Psoas muscle (tissue), 8 donors: ENCODE data around the gene COL8A1. TPM values are rescaled to one million over a fixed set of nuclear protein-coding genes. Genes with fewer than 3 reads are reported as not detected.

Experiments
- ATAC-seq, 4 donors: fragments of 200-7000 bp; cut with Tn5 transposase; one replicate each; pipeline ENCODE4 v1.9.1; 2020; ENCODE audit warnings: moderate library complexity in 3 of 4, mild to moderate bottlenecking in 2 of 4
- DNase-seq, 2 donors: peaks; one replicate each; pipeline ENCODE4 v3.0.0-alpha.2; 2020
- H3K27ac ChIP-seq: fragments of 200-600 bp; one replicate; pipeline ENCODE4 v1.8.0; 2022
- H3K27me3 ChIP-seq, 3 donors: fragments of 200-600 bp in 1 of 3; one replicate each; pipeline versions ENCODE4 v1.6.1 to v1.8.0; 2013 to 2022; ENCODE audit warnings: low read length in 2 of 3, mild to moderate bottlenecking in 2 of 3, moderate library complexity in 1 of 3; ENCODE audit not compliant: insufficient read depth in 3 of 3
- H3K36me3 ChIP-seq, 2 donors: fragments of 200-600 bp in 1 of 2; one replicate each; pipeline versions ENCODE4 v1.6.1 to v1.8.0; 2013 to 2022; ENCODE audit warnings: low read depth in 1 of 2, mild to moderate bottlenecking in 1 of 2, moderate library complexity in 1 of 2; ENCODE audit not compliant: insufficient read depth in 1 of 2
- H3K4me1 ChIP-seq: fragments of 200-600 bp; one replicate; pipeline ENCODE4 v1.8.0; 2022
- H3K4me3 ChIP-seq: fragments of 200-600 bp; one replicate; pipeline ENCODE4 v1.8.0; 2022; ENCODE audit warnings: mild to moderate bottlenecking
- H3K9me3 ChIP-seq: fragments of 200-600 bp; one replicate; pipeline ENCODE4 v1.8.0; 2022
- CTCF ChIP-seq: fragments of 200-600 bp; IDR thresholded peaks from one replicate; pipeline ENCODE4 v1.8.0; 2022; ENCODE audit warnings: antibody characterized with exemption
- whole genome bisulfite sequencing, 3 donors: extraction: QIAGEN DNeasy Blood & Tissue Kit; methylation state at CpG; one replicate each; pipeline versions ENCODE4 v1.1.6 to v1.1.7; 2013; 5-methylcytosine and 5-hydroxymethylcytosine counted together
- intact Hi-C, 2 donors: fragments of 100-400 bp; cut with DNase I; formaldehyde crosslinking; loops; one replicate each; pipeline versions ENCODE4 v1.11.0 to v1.14.2; 2022
- polyA plus RNA-seq, 3 donors: library from polyadenylated mRNA; stranded (reverse); fragments of 200-250 nt; gene quantifications; one replicate each; pipeline ENCODE4 v1.2.3, GENCODE V29; 2013
- total RNA-seq, 4 donors: library from RNA; stranded (reverse); fragmentation: NEBNext Ultra II Directional in 2 of 4; extraction: Animal tissue kit (Norgen Biotek cat#: 25700) in 2 of 4; gene quantifications; one replicate each; pipeline versions ENCODE4 v1.2.1 to v1.2.4, GENCODE V29; 2021 to 2023
- donor health status: healthy with polysubstance abuse.
- donor health status: DM: no; HTN: no; CAD: no; lungs with moderate emphysema.
- donor health status: Bipolar disorder and iron deficiency.
- donor health status: healthy.
- donor health status: DM: yes; HTN: yes; CAD: no.
- donor health status: DM: no; HTN: no; CAD: no.
- donor health status: DM: no; HTN: no; CAD: no.
- donor health status: DM: yes; HTN: yes; CAD: no.

Gene COL8A1
- total and polyA plus RNA-seq, 7 donors = 1.2 to 11.3 (median 2.3) TPM

GRCh38 chr3:99809565-99809964, 171.2 kb downstream of the COL8A1 start:
- TF ChIP-seq CTCF = no peak
- WGBS, 3 donors = 46 to 70% (median 51%) methylated on average over 2 of the region's 2 CpGs

GRCh38 chr3:99810403-99810802, 172.0 kb downstream of the COL8A1 start:
- no peak for TF ChIP-seq CTCF
- intact Hi-C loops = loop anchor here in 1 of 2 donors (10.0 kb wide), 1 partner anchor 894 kb away; the partner anchor contains the start of gene TFG
- DNase-seq = no peak
- H3K36me3 ChIP-seq = no peaks in the 10 kb centered on the region
- ATAC-seq = peak; percentile 38 to 79 (median 66)
- peaks cover 23% of the 10 kb centered on the region for H3K4me1 ChIP-seq
- 44 to 77% (median 49%) methylated on average over 1 of the region's 1 CpG for WGBS, 3 donors
- H3K4me3 ChIP-seq = no peak overlapping the region
- no peaks in the 10 kb centered on the region for H3K27me3 ChIP-seq
- H3K9me3 ChIP-seq = no peaks in the 10 kb centered on the region
- peak overlapping the region; percentile 43 for H3K27ac ChIP-seq

More at GRCh38 chr3:99809565-99809964, 171.2 kb downstream of the COL8A1 start:
- no peaks in the 10 kb centered on the region for H3K27me3 ChIP-seq
- no peak for DNase-seq
- H3K4me1 ChIP-seq = peaks cover 23% of the 10 kb centered on the region
- ATAC-seq = peak; percentile 33 to 75 (median 66)
- peak overlapping the region; percentile 43 for H3K27ac ChIP-seq
- no peaks in the 10 kb centered on the region for H3K9me3 ChIP-seq
- no peaks in the 10 kb centered on the region for H3K36me3 ChIP-seq
- intact Hi-C loops = no loop called here
- no peak overlapping the region for H3K4me3 ChIP-seq

GRCh38 chr3:99817047-99817436, 178.6 kb downstream of the COL8A1 start:
- TF ChIP-seq CTCF = no peak
- peak; percentile 25 to 61 for DNase-seq
- Histone ChIP-seq H3K27ac (peak overlapping the region; percentile 98), H3K9me3 (no peaks in the 10 kb centered on the region), H3K4me1 (peaks cover 21% of the 10 kb centered on the region), H3K27me3 (no peaks in the 10 kb centered on the region), H3K36me3 (no peaks in the 10 kb centered on the region), H3K4me3 (peak overlapping the region; percentile 85)
- 1% methylated on average over 15 of the region's 15 CpGs for WGBS, 3 donors
- peak; percentile 18 to 46 (median 24) for ATAC-seq
- intact Hi-C loops = loop anchor here in 1 of 2 donors (10.0 kb wide), 1 partner anchor 888 kb away; the partner anchor contains the start of gene TFG

- TF ChIP-seq CTCF = peak; percentile 31
- DNase-seq (peak; percentile 97 to 98), ATAC-seq (peak; percentile 92 to 96 (median 94))
- Histone ChIP-seq H3K27ac (peak within 1 kb of the TSS; percentile 98), H3K36me3 (no peaks in the 10 kb centered on the region), H3K27me3 (no peaks in the 10 kb centered on the region), H3K4me1 (peaks cover 27% of the 10 kb centered on the region), H3K4me3 (peak within 1 kb of the TSS; percentile 85), H3K9me3 (no peaks in the 10 kb centered on the region)
- intact Hi-C loops = loop anchor here in 1 of 2 donors (10.0 kb wide), 1 partner anchor 887 kb away; the partner anchor contains the start of gene TFG
- whole genome bisulfite sequencing, 3 donors = 0% methylated on average over 60 of the region's 60 CpGs
These were observed 179.2 kb downstream of the COL8A1 start, which contains the start of gene CMSS1 for GRCh38 chr3:99817437-99818240. CMSS1 (plus strand) TSS chr3:99817862.
